GM23338 (cell line): ENCODE data around the gene RCOR1. TPM values are rescaled to one million over a fixed set of nuclear protein-coding genes. Genes with fewer than 3 reads are reported as not detected.
"Not testable (repeated sequence)": the region's sequence is repeated elsewhere in the genome, so short reads cannot be mapped to it uniquely, and the experiment has no call there.

ENCODE experiments used
- ATAC-seq: fragments of 200-7000 bp; cut with Tn5 transposase; 3 replicates; pipeline ENCODE4 v1.9.1; 2020
- DNase-seq: peaks from one replicate; pipeline ENCODE4 v3.0.0-alpha.2; 2015; ENCODE audit warnings: low spot score
- H2AFZ ChIP-seq: fragments of 200-600 bp; sonication (generic); 2 replicates; pipeline ENCODE4 v1.8.0; 2016; ENCODE audit warnings: antibody characterized with exemption, mild to moderate bottlenecking, moderate library complexity
- H3F3A ChIP-seq: fragments of 200-600 bp; sonication (generic); replicated peaks from 2 replicates; pipeline ENCODE4 v1.8.0; 2017; ENCODE audit warnings: antibody characterized with exemption, mixed run types, low read depth
- H3K27ac ChIP-seq: fragments of 200-600 bp; sonication (generic); 2 replicates; pipeline ENCODE4 v1.6.1; 2016; ENCODE audit warnings: low read depth
- H3K27me3 ChIP-seq: fragments of 200-600 bp; sonication (generic); 2 replicates; pipeline ENCODE4 v1.8.0; 2016; ENCODE audit warnings: mild to moderate bottlenecking, mixed run types, moderate library complexity; ENCODE audit not compliant: insufficient read depth
- H3K36me3 ChIP-seq: fragments of 200-600 bp; sonication (generic); 2 replicates; pipeline ENCODE4 v1.8.0; 2016; ENCODE audit warnings: mild to moderate bottlenecking; ENCODE audit not compliant: insufficient read depth
- H3K4me1 ChIP-seq: fragments of 200-600 bp; sonication (generic); 2 replicates; pipeline ENCODE4 v1.8.0; 2016; ENCODE audit warnings: mild to moderate bottlenecking, moderate library complexity; ENCODE audit not compliant: insufficient read depth
- H3K4me2 ChIP-seq: fragments of 200-600 bp; sonication (generic); 2 replicates; pipeline ENCODE4 v1.7.1; 2017; ENCODE audit warnings: mixed run types
- H3K4me3 ChIP-seq: fragments of 200-600 bp; sonication (generic); 2 replicates; pipeline ENCODE4 v1.6.1; 2016; ENCODE audit warnings: mixed run types
- H3K79me2 ChIP-seq: fragments of 200-600 bp; sonication (generic); replicated peaks from 2 replicates; pipeline ENCODE4 v1.8.0; 2017; ENCODE audit warnings: mild to moderate bottlenecking; ENCODE audit not compliant: insufficient read depth
- H3K9me2 ChIP-seq: fragments of 200-600 bp; sonication (generic); 2 replicates; pipeline ENCODE4 v1.8.0; 2017; ENCODE audit not compliant: insufficient read depth
- H4K20me1 ChIP-seq: fragments of 200-600 bp; sonication (generic); replicated peaks from 2 replicates; pipeline ENCODE4 v1.8.0; 2017; ENCODE audit warnings: mild to moderate bottlenecking; ENCODE audit not compliant: insufficient read depth
- H3K27ac Mint-ChIP-seq: 2 replicates; pipeline ENCODE4 v1.8.0; 2020; ENCODE audit warnings: inconsistent platforms, mild to moderate bottlenecking, moderate library complexity, mixed read lengths
- H3K27me3 Mint-ChIP-seq: 3 replicates; pipeline ENCODE4 v1.8.0; 2022; ENCODE audit warnings: low read depth, mild to moderate bottlenecking, moderate library complexity, mixed read lengths, inconsistent platforms; ENCODE audit not compliant: insufficient read depth, poor library complexity
- H3K36me3 Mint-ChIP-seq: 3 replicates; pipeline ENCODE4 v1.8.0; 2021; ENCODE audit warnings: low read depth, mild to moderate bottlenecking, inconsistent platforms, moderate library complexity, mixed read lengths
- H3K4me1 Mint-ChIP-seq: 3 replicates; pipeline ENCODE4 v1.8.0; 2020; ENCODE audit warnings: mild to moderate bottlenecking, inconsistent platforms, mixed read lengths
- H3K4me3 Mint-ChIP-seq: 3 replicates; pipeline ENCODE4 v1.8.0; 2021; ENCODE audit warnings: moderate library complexity, mild to moderate bottlenecking, inconsistent platforms, mixed read lengths
- H3K9me3 Mint-ChIP-seq: 3 replicates; pipeline ENCODE4 v1.8.0; 2020; ENCODE audit warnings: moderate library complexity, mild to moderate bottlenecking, inconsistent platforms, mixed read lengths
- CTCF ChIP-seq, 2 experiments: fragments of 200-600 bp in 1 of 2; sonication (generic) in 1 of 2; conservative IDR thresholded peaks; 2 replicates each; pipeline versions ENCODE4 v1.5.1 to v1.6.1; 2016 to 2017; ENCODE audit warnings: antibody characterized with exemption in 2 of 2, low read depth in 2 of 2, mild to moderate bottlenecking in 2 of 2, moderate library complexity in 1 of 2
- ETS1 ChIP-seq: IDR thresholded peaks from 2 replicates; pipeline ENCODE4 v1.6.1; 2016; ENCODE audit warnings: antibody characterized with exemption
- EZH2 ChIP-seq: fragments of 200-600 bp; sonication (generic); IDR thresholded peaks from one replicate; pipeline ENCODE4 v1.8.0; 2017; ENCODE audit warnings: antibody characterized with exemption, mild to moderate bottlenecking, low read depth; ENCODE audit not compliant: unreplicated experiment
- JUNB ChIP-seq: IDR thresholded peaks from one replicate; pipeline ENCODE4 v1.6.1; 2016; ENCODE audit warnings: antibody characterized with exemption; ENCODE audit not compliant: unreplicated experiment
- NANOG ChIP-seq: IDR thresholded peaks from 2 replicates; pipeline ENCODE4 v1.6.1; 2016; ENCODE audit warnings: antibody characterized with exemption, borderline replicate concordance
- POLR2AphosphoS5 ChIP-seq: IDR thresholded peaks from 2 replicates; pipeline ENCODE4 v1.6.1; 2016; ENCODE audit warnings: antibody characterized with exemption, low read depth
- REST ChIP-seq: IDR thresholded peaks from one replicate; pipeline ENCODE4 v1.6.1; 2018; ENCODE audit warnings: antibody characterized with exemption; ENCODE audit not compliant: unreplicated experiment
- ZNF114 ChIP-seq: fragments of 250-450 bp; sonication (Bioruptor Pico); IDR thresholded peaks from 2 replicates; pipeline ENCODE4 v1.5.0; 2020; ENCODE audit warnings: mild to moderate bottlenecking, moderate library complexity
- ZNF462 ChIP-seq: fragments of 250-450 bp; sonication (Bioruptor Pico); IDR thresholded peaks from 2 replicates; pipeline ENCODE4 v1.5.0; 2020; ENCODE audit warnings: mild to moderate bottlenecking, moderate library complexity
- polyA plus RNA-seq: library from polyadenylated mRNA; unstranded; fragments of >200 nt; fragmentation: Nextera tagmentation; extraction: Ambion mirVana; gene quantifications from 2 replicates; pipeline ENCODE4 v1.2.1, GENCODE V29; 2016
- total RNA-seq: library from RNA; depleted of rRNA; stranded (reverse); fragments of >200 nt; shearing (Covaris generic); gene quantifications from 2 replicates; pipeline ENCODE4 v1.2.3, GENCODE V29; 2014

RCOR1 gene
- total and polyA plus RNA-seq, 2 experiments from 2014 or later = 7.6 to 26.1 TPM

GRCh38 chr14:102575846-102576428 is 16.5 kb upstream of the RCOR1 start:
- not testable (repeated sequence) for H3K4me2 ChIP-seq, DNase-seq, ATAC-seq, H3K27me3 Mint-ChIP-seq, H3K9me2 ChIP-seq, H3K27me3 ChIP-seq, H3K36me3 Mint-ChIP-seq, H3K79me2 ChIP-seq, H3K4me3 Mint-ChIP-seq, H3F3A ChIP-seq, H3K4me3 ChIP-seq, H3K9me3 Mint-ChIP-seq, H2AFZ ChIP-seq, H3K27ac ChIP-seq, H3K36me3 ChIP-seq, H4K20me1 ChIP-seq, H3K27ac Mint-ChIP-seq
- H3K4me1 ChIP-seq = peaks cover 16% of the 10 kb centered on the region
- H3K4me1 Mint-ChIP-seq = peaks cover 14% of the 10 kb centered on the region

GRCh38 chr14:102578821-102579220 is 13.6 kb upstream of the RCOR1 start:
- Histone ChIP-seq H3K4me2 (no peak overlapping the region), H3F3A (0 out of 2 replicates have a peak, but pooled peaks cover 8% of the 10 kb centered on the region), H3K9me2 (no peaks in the 10 kb centered on the region; the same call in 1 of the 2 replicates), H4K20me1 (no peaks in the 10 kb centered on the region), H3K79me2 (no peaks in the 10 kb centered on the region), H3K27ac (no peak overlapping the region), H2AFZ (no peak overlapping the region; the same call in 1 of the 2 replicates), H3K27me3 (no peaks in the 10 kb centered on the region), H3K4me3 (no peak overlapping the region), H3K36me3 (no peaks in the 10 kb centered on the region), H3K4me1 (peaks cover 16% of the 10 kb centered on the region)
- DNase-seq = no peak
- Mint-ChIP-seq H3K27me3 (peaks cover 11% of the 10 kb centered on the region), H3K9me3 (no peaks in the 10 kb centered on the region), H3K4me1 (peaks cover 11% of the 10 kb centered on the region), H3K27ac (no peak overlapping the region), H3K4me3 (no peak overlapping the region), H3K36me3 (no peaks in the 10 kb centered on the region)
- ATAC-seq = no peak
- no peak for TF ChIP-seq NANOG
- TF ChIP-seq ZNF462 = no peak
- TF ChIP-seq REST = no peak
- no peak for TF ChIP-seq EZH2
- no peak for TF ChIP-seq CTCF (conservative IDR thresholded peaks at IDR 0.05; ENCODE audit: low read depth in 2 of 2)
- no peak for TF ChIP-seq JUNB
- no peak for TF ChIP-seq ZNF114 (CRISPR knock-in tag)
- no peak for TF ChIP-seq ETS1
- TF ChIP-seq POLR2AphosphoS5 = no peak
